K562 (cell line): ENCODE measurements around the gene DNAJB11. TPM values are rescaled to one million over a fixed set of nuclear protein-coding genes. Genes with fewer than 3 reads are reported as not detected.

Experiments used
- CEBPB ChIP-seq: fragments of 450-650 bp; IDR thresholded peaks from 2 replicates; pipeline ENCODE4 v1.6.1; 2016; ENCODE audit warnings: missing genetic modification characterization, missing compliant biosample characterization
- CTCFL ChIP-seq: IDR thresholded peaks from 2 replicates; pipeline ENCODE4 v1.6.1; 2011; ENCODE audit warnings: borderline replicate concordance, low read depth, mild to moderate bottlenecking, moderate library complexity, low read length; ENCODE audit not compliant: insufficient read depth, poor library complexity, severe bottlenecking
- HDAC3 ChIP-seq: fragments of 450-650 bp; IDR thresholded peaks from 2 replicates; pipeline ENCODE4 v1.6.1; 2018; ENCODE audit warnings: borderline replicate concordance, mild to moderate bottlenecking, moderate library complexity; ENCODE audit not compliant: partially characterized antibody
- OTX1 ChIP-seq: fragments of 450-650 bp; formaldehyde crosslinking; IDR thresholded peaks from 2 replicates; pipeline ENCODE4 v1.4.0; 2022; ENCODE audit warnings: mild to moderate bottlenecking
- PCBP1 ChIP-seq: fragments of 200-400 bp; formaldehyde crosslinking; IDR thresholded peaks from 2 replicates; pipeline ENCODE4 v1.6.1; 2018; ENCODE audit warnings: mild to moderate bottlenecking, low read depth, low read length; ENCODE audit not compliant: poor library complexity, severe bottlenecking
- PYGO2 ChIP-seq: fragments of 450-650 bp; IDR thresholded peaks from 2 replicates; pipeline ENCODE4 v1.6.1; 2016; ENCODE audit warnings: mild to moderate bottlenecking, missing genetic modification characterization, moderate library complexity, missing compliant biosample characterization
- TAF9B ChIP-seq: fragments of 450-650 bp; IDR thresholded peaks from 2 replicates; pipeline ENCODE4 v1.6.1; 2018; ENCODE audit warnings: mild to moderate bottlenecking; ENCODE audit not compliant: partially characterized antibody
- THRAP3 ChIP-seq: fragments of 450-650 bp; IDR thresholded peaks from 2 replicates; pipeline ENCODE4 v1.6.1; 2016; ENCODE audit warnings: mild to moderate bottlenecking, inconsistent platforms, borderline replicate concordance
- UBTF ChIP-seq, 2 experiments: IDR thresholded peaks; 2 replicates each; pipeline ENCODE4 v1.6.1; 2012; ENCODE audit warnings: improper control_type of control experiment in 2 of 2, low read depth in 2 of 2, low read length in 2 of 2, borderline replicate concordance in 1 of 2
- ZBTB33 ChIP-seq: sonication (generic); formaldehyde crosslinking; IDR thresholded peaks from 2 replicates; pipeline ENCODE4 v1.8.1; 2023; ENCODE audit warnings: mild to moderate bottlenecking, missing genetic modification reagents
- ZNF609 ChIP-seq: sonication (generic); formaldehyde crosslinking; IDR thresholded peaks from 2 replicates; pipeline ENCODE4 v1.8.1; 2023; ENCODE audit warnings: missing genetic modification reagents, mild to moderate bottlenecking, borderline replicate concordance
- ZNF77 ChIP-seq: fragments of 250-450 bp; sonication (Bioruptor Pico); IDR thresholded peaks from 2 replicates; pipeline ENCODE4 v1.5.0; 2020
- polyA plus RNA-seq, 8 experiments: library from polyadenylated mRNA; depleted of rRNA in 4 of 8; stranded (reverse) in 5 of 8; unstranded in 3 of 8; fragments of >200 nt; fragmentation: Nextera tagmentation in 2 of 8; fragmentation: Illumina TruSeq in 1 of 8; extraction: Ambion mirVana in 2 of 8; extraction: Trizol in 1 of 8; gene quantifications; 2 replicates each; pipeline versions ENCODE4 v1.2.1 to v1.2.3, GENCODE V29; 2011 to 2014; ENCODE audit warnings: inconsistent platforms in 1 of 8, missing spikeins in 1 of 8
- total RNA-seq, 7 experiments: library from RNA; depleted of rRNA in 6 of 7; stranded (reverse); fragments of >200 nt in 6 of 7; fragmentation: Illumina TruSeq in 2 of 7; extraction: Trizol in 2 of 7; gene quantifications; 2 replicates each; pipeline versions ENCODE4 v1.2.1 to v1.2.3, GENCODE V29; 2011 to 2021; ENCODE audit warnings: low replicate concordance in 1 of 7

DNAJB11 gene
- total and polyA plus RNA-seq, 9 of the 15 experiments (the other 6 are each of a cell fraction or from before 2014, with no cell fraction given): 14.8 to 74.7 (median 63.8) TPM

GRCh38 chr3:186567072-186567921 is 3.2 kb upstream of the DNAJB11 start, which contains the start of gene TBCCD1 (continued):
- TF ChIP-seq ZNF609 (CRISPR knock-in tag): no peak
- no peak for TF ChIP-seq ZNF77 (CRISPR knock-in tag)
- TF ChIP-seq TAF9B: peak; percentile 58
- TF ChIP-seq CEBPB (tag): peak; percentile 9; the same call in 1 of the 2 replicates
- TF ChIP-seq PCBP1: no peak
- TF ChIP-seq PYGO2 (tag): no peak
- peak; percentile 29; the same call in 1 of the 2 replicates for TF ChIP-seq ZBTB33 (CRISPR knock-in tag)
- TF ChIP-seq CTCFL: no peak
- TF ChIP-seq OTX1 (CRISPR knock-in tag): no peak
- TF ChIP-seq THRAP3: no peak
- peak in 1 of 2 experiments; percentile 74; a peak in 2 of 4 replicates for TF ChIP-seq UBTF (IDR thresholded peaks at IDR 0.05; ENCODE audit: borderline replicate concordance in 1 of 2, low read depth in 2 of 2, low read length in 2 of 2)
- no peak for TF ChIP-seq HDAC3
